ENCODE results near the gene CCDC117.
"Not testable (repeated sequence)": the region's sequence is repeated elsewhere in the genome, so short reads cannot be mapped to it uniquely, and the experiment has no call there.

CCDC117 gene

GRCh38 chr22:28772633-28773460 lies at the start of gene CCDC117:
TSS of gene CCDC117 (plus strand) at chr22:28772695. CDS start at chr22:28772850, 155 bp downstream.
- Histone ChIP-seq H3K9me3 (ENCODE audit: control insufficient read depth, low read length) (no peaks in the 10 kb centered on the region), H3K27me3 (replicated peaks; ENCODE audit: control insufficient read depth, insufficient read depth, low read length) (no peaks in the 10 kb centered on the region)

GRCh38 chr22:28728002-28728401 lies 44.5 kb upstream of the CCDC117 start:
- no peaks in the 10 kb centered on the region for H3K27me3 ChIP-seq (replicated peaks; ENCODE audit: control insufficient read depth, insufficient read depth, low read length)
- no peak overlapping the region for H3K4me3 ChIP-seq (ENCODE audit: low read length)
- H3K4me1 ChIP-seq (ENCODE audit: control insufficient read depth, insufficient read depth, low read length) = peaks cover 17% of the 10 kb centered on the region
- no peaks in the 10 kb centered on the region for H3K9me3 ChIP-seq (ENCODE audit: control insufficient read depth, low read length)
- no peak overlapping the region for H3K9ac ChIP-seq (ENCODE audit: low read length)
- no peak for DNase-seq (ENCODE audit: low read depth)
- H3K36me3 ChIP-seq (ENCODE audit: control insufficient read depth, insufficient read depth, low read length, severe bottlenecking) = no peaks in the 10 kb centered on the region

More at GRCh38 chr22:28772633-28773460, at the start of gene CCDC117:
- peaks cover 24% of the 10 kb centered on the region for H3K36me3 ChIP-seq (ENCODE audit: control insufficient read depth, insufficient read depth, low read length, severe bottlenecking)
- peak; percentile 98 for DNase-seq (ENCODE audit: low read depth)
- peak within 1 kb of the TSS; percentile 92 for H3K4me3 ChIP-seq (ENCODE audit: low read length)
- H3K9ac ChIP-seq (ENCODE audit: low read length) = peak within 1 kb of the TSS; percentile 90
- H3K4me1 ChIP-seq (ENCODE audit: control insufficient read depth, insufficient read depth, low read length) = peaks cover 11% of the 10 kb centered on the region

GRCh38 chr22:28728621-28729313 lies 43.7 kb upstream of the CCDC117 start:
- H3K4me1 ChIP-seq (ENCODE audit: control insufficient read depth, insufficient read depth, low read length) = peaks cover 17% of the 10 kb centered on the region
- no peaks in the 10 kb centered on the region for H3K27me3 ChIP-seq (replicated peaks; ENCODE audit: control insufficient read depth, insufficient read depth, low read length)
- no peaks in the 10 kb centered on the region for H3K36me3 ChIP-seq (ENCODE audit: control insufficient read depth, insufficient read depth, low read length, severe bottlenecking)
- H3K4me3 ChIP-seq (ENCODE audit: low read length) = no peak overlapping the region
- H3K9me3 ChIP-seq (ENCODE audit: control insufficient read depth, low read length) = no peaks in the 10 kb centered on the region
- peak; percentile 56 for DNase-seq (ENCODE audit: low read depth)
- H3K9ac ChIP-seq (ENCODE audit: low read length) = no peak overlapping the region

GRCh38 chr22:28730179-28730578 lies 42.3 kb upstream of the CCDC117 start:
- Histone ChIP-seq H3K9ac (ENCODE audit: low read length) (no peak overlapping the region), H3K36me3 (ENCODE audit: control insufficient read depth, insufficient read depth, low read length, severe bottlenecking) (no peaks in the 10 kb centered on the region), H3K4me1 (ENCODE audit: control insufficient read depth, insufficient read depth, low read length) (peaks cover 17% of the 10 kb centered on the region), H3K9me3 (ENCODE audit: control insufficient read depth, low read length) (no peaks in the 10 kb centered on the region), H3K27me3 (replicated peaks; ENCODE audit: control insufficient read depth, insufficient read depth, low read length) (no peaks in the 10 kb centered on the region), H3K4me3 (ENCODE audit: low read length) (no peak overlapping the region)
- no peak for DNase-seq (ENCODE audit: low read depth)

- no peaks in the 10 kb centered on the region for H3K27me3 ChIP-seq (replicated peaks; ENCODE audit: control insufficient read depth, insufficient read depth, low read length)
- no peak overlapping the region for H3K4me3 ChIP-seq (ENCODE audit: low read length)
- peaks cover 3% of the 10 kb centered on the region for H3K4me1 ChIP-seq (ENCODE audit: control insufficient read depth, insufficient read depth, low read length)
- H3K9me3 ChIP-seq (ENCODE audit: control insufficient read depth, low read length) = no peaks in the 10 kb centered on the region
- H3K36me3 ChIP-seq (ENCODE audit: control insufficient read depth, insufficient read depth, low read length, severe bottlenecking) = no peaks in the 10 kb centered on the region
- H3K9ac ChIP-seq (ENCODE audit: low read length) = no peak overlapping the region
- DNase-seq (ENCODE audit: low read depth) = no peak
Measured at GRCh38 chr22:28734393-28734792, 38.1 kb upstream of the CCDC117 start.

GRCh38 chr22:28736301-28737155 lies 36.0 kb upstream of the CCDC117 start:
- H3K36me3 ChIP-seq (ENCODE audit: control insufficient read depth, insufficient read depth, low read length, severe bottlenecking) = no peaks in the 10 kb centered on the region
- H3K9ac ChIP-seq (ENCODE audit: low read length) = no peak overlapping the region
- DNase-seq (ENCODE audit: low read depth) = no peak
- H3K9me3 ChIP-seq (ENCODE audit: control insufficient read depth, low read length) = no peaks in the 10 kb centered on the region
- peaks cover 3% of the 10 kb centered on the region for H3K4me1 ChIP-seq (ENCODE audit: control insufficient read depth, insufficient read depth, low read length)
- H3K27me3 ChIP-seq (replicated peaks; ENCODE audit: control insufficient read depth, insufficient read depth, low read length) = no peaks in the 10 kb centered on the region
- no peak overlapping the region for H3K4me3 ChIP-seq (ENCODE audit: low read length)

- H3K36me3 ChIP-seq (ENCODE audit: control insufficient read depth, insufficient read depth, low read length, severe bottlenecking) = no peaks in the 10 kb centered on the region
- peaks cover 5% of the 10 kb centered on the region for H3K4me1 ChIP-seq (ENCODE audit: control insufficient read depth, insufficient read depth, low read length)
- DNase-seq (ENCODE audit: low read depth) = no peak
- no peaks in the 10 kb centered on the region for H3K9me3 ChIP-seq (ENCODE audit: control insufficient read depth, low read length)
- H3K27me3 ChIP-seq (replicated peaks; ENCODE audit: control insufficient read depth, insufficient read depth, low read length) = no peaks in the 10 kb centered on the region
- no peak overlapping the region for H3K4me3 ChIP-seq (ENCODE audit: low read length)
- no peak overlapping the region for H3K9ac ChIP-seq (ENCODE audit: low read length)
Measured at GRCh38 chr22:28737701-28738100, 34.8 kb upstream of the CCDC117 start.

GRCh38 chr22:28738876-28739275 lies 33.6 kb upstream of the CCDC117 start:
- not testable (repeated sequence) for H3K36me3 ChIP-seq (ENCODE audit: control insufficient read depth, insufficient read depth, low read length, severe bottlenecking); H3K4me3 ChIP-seq (ENCODE audit: low read length); H3K27me3 ChIP-seq (replicated peaks; ENCODE audit: control insufficient read depth, insufficient read depth, low read length); DNase-seq (ENCODE audit: low read depth); H3K9me3 ChIP-seq (ENCODE audit: control insufficient read depth, low read length); H3K9ac ChIP-seq (ENCODE audit: low read length)
- peaks cover 12% of the 10 kb centered on the region for H3K4me1 ChIP-seq (ENCODE audit: control insufficient read depth, insufficient read depth, low read length)

GRCh38 chr22:28741200-28741784 lies 31.2 kb upstream of the CCDC117 start:
- Histone ChIP-seq H3K9me3 (ENCODE audit: control insufficient read depth, low read length) (no peaks in the 10 kb centered on the region), H3K27me3 (replicated peaks; ENCODE audit: control insufficient read depth, insufficient read depth, low read length) (no peaks in the 10 kb centered on the region), H3K4me3 (ENCODE audit: low read length) (peak overlapping the region; percentile 99), H3K4me1 (ENCODE audit: control insufficient read depth, insufficient read depth, low read length) (peaks cover 12% of the 10 kb centered on the region), H3K36me3 (ENCODE audit: control insufficient read depth, insufficient read depth, low read length, severe bottlenecking) (peaks cover 21% of the 10 kb centered on the region), H3K9ac (ENCODE audit: low read length) (peak overlapping the region; percentile 100)
- no peak for DNase-seq (ENCODE audit: low read depth)

GRCh38 chr22:28741785-28742561 lies 30.5 kb upstream of the CCDC117 start, which contains the start of the genes CHEK2 and HSCB:
TSS of gene CHEK2 (minus strand) at chr22:28741820. CDS start at chr22:28734721, 7,099 bp downstream.
TSS of gene HSCB (plus strand) at chr22:28742039. CDS start at chr22:28742096, 57 bp downstream.
- Histone ChIP-seq H3K36me3 (ENCODE audit: control insufficient read depth, insufficient read depth, low read length, severe bottlenecking) (peaks cover 23% of the 10 kb centered on the region), H3K9ac (ENCODE audit: low read length) (peak within 1 kb of the TSS; percentile 100), H3K27me3 (replicated peaks; ENCODE audit: control insufficient read depth, insufficient read depth, low read length) (no peaks in the 10 kb centered on the region), H3K4me3 (ENCODE audit: low read length) (peak within 1 kb of the TSS; percentile 99), H3K4me1 (ENCODE audit: control insufficient read depth, insufficient read depth, low read length) (peaks cover 12% of the 10 kb centered on the region), H3K9me3 (ENCODE audit: control insufficient read depth, low read length) (no peaks in the 10 kb centered on the region)
- DNase-seq (ENCODE audit: low read depth) = peak; percentile 99

Data from adipocyte (in vitro differentiated cells).